BLaER1 treated with 17β-estradiol and CSF1 and Interleukin-3, amounts not matched to agents 10 nM and 100 nM (cell line): Measurements from ENCODE around the gene PHF19.

Experiments
- H3K27ac ChIP-seq, 11 experiments: shearing (Covaris generic); formaldehyde crosslinking; 2 replicates each; pipeline ENCODE4 v1.8.1; 2022
- H3K27me3 ChIP-seq, 11 experiments: shearing (Covaris generic); formaldehyde crosslinking; 2 replicates each; pipeline ENCODE4 v1.8.1; 2022
- H3K36me3 ChIP-seq, 11 experiments: shearing (Covaris generic); formaldehyde crosslinking; 2 replicates each; pipeline ENCODE4 v1.8.1; 2022
- H3K4me1 ChIP-seq, 10 experiments: shearing (Covaris generic); formaldehyde crosslinking; 2 replicates each; pipeline ENCODE4 v1.8.1; 2022
- H3K4me2 ChIP-seq, 11 experiments: shearing (Covaris generic); formaldehyde crosslinking; 2 replicates each; pipeline ENCODE4 v1.8.1; 2022
- H3K4me3 ChIP-seq, 10 experiments: shearing (Covaris generic); formaldehyde crosslinking; 2 replicates each; pipeline ENCODE4 v1.8.1; 2022
- H3K9ac ChIP-seq, 11 experiments: shearing (Covaris generic); formaldehyde crosslinking; 2 replicates each; pipeline ENCODE4 v1.8.1; 2022
- H3K9me3 ChIP-seq, 11 experiments: shearing (Covaris generic); formaldehyde crosslinking; replicated peaks in 1 of 11; 2 replicates each; pipeline ENCODE4 v1.8.1; 2022
- H4K20me1 ChIP-seq, 11 experiments: shearing (Covaris generic); formaldehyde crosslinking; 2 replicates each; pipeline ENCODE4 v1.8.1; 2022
- Cebpa-rat ChIP-seq, 11 experiments: shearing (Covaris generic); IDR thresholded peaks; 2 replicates each; pipeline ENCODE4 v1.8.1; 2022

The PHF19 gene

DNA sequence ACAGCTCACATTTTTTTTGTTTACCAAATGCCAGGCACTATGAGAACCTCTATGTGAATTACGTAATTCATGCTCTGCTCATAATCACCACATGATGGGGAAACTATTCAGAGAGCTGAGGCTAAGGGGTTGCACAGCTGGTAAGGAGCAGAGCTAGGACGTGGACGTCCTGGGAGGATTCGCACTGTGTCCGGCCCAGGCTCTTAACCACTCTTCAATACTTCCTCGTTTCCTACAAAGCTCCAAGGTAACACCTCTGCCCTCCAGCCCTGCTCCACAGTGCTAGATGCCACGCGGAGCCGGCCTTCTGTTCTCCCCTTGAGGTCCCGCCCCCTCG is 8.7 kb downstream of the PHF19 start:
- H3K4me3 ChIP-seq = peak overlapping the region; percentile 27 to 64 (median 52); a peak in 18 of 20 replicates
- TF ChIP-seq Cebpa-rat (IDR thresholded peaks at IDR 0.05) = peak in 6 of 11 experiments; percentile 17 to 75 (median 57); a peak in 7 of 22 replicates
- no peaks in the 10 kb centered on the region for H3K9me3 ChIP-seq
- no peaks in the 10 kb centered on the region for H3K27me3 ChIP-seq
- peaks cover 0 to 15% (median 0%) of the 10 kb centered on the region in 11 experiments; a peak in 2 of 22 replicates for H4K20me1 ChIP-seq
- peak overlapping the region; percentile 67 to 94 (median 82) for H3K4me2 ChIP-seq
- H3K27ac ChIP-seq = peak overlapping the region; percentile 53 to 77 (median 70); a peak in 20 of 22 replicates
- H3K36me3 ChIP-seq = peaks cover 44 to 82% (median 75%) of the 10 kb centered on the region in 11 experiments
- H3K4me1 ChIP-seq = peaks cover 20 to 29% (median 27%) of the 10 kb centered on the region in 10 experiments
- peak overlapping the region; percentile 32 to 77 (median 66); a peak in 20 of 22 replicates for H3K9ac ChIP-seq

GRCh38 chr9:120867676-120868338 is 9.2 kb downstream of the PHF19 start:
- Histone ChIP-seq H3K9ac (peak overlapping the region in 10 of 11 experiments; percentile 32 to 77 (median 66); a peak in 19 of 22 replicates), H3K27ac (peak overlapping the region; percentile 53 to 77 (median 70); a peak in 19 of 22 replicates), H3K9me3 (no peaks in the 10 kb centered on the region), H3K4me3 (peak overlapping the region; percentile 27 to 64 (median 52); a peak in 17 of 20 replicates), H3K4me2 (peak overlapping the region; percentile 67 to 94 (median 82)), H4K20me1 (peaks cover 0 to 16% (median 0%) of the 10 kb centered on the region in 11 experiments; a peak in 2 of 22 replicates), H3K27me3 (no peaks in the 10 kb centered on the region), H3K4me1 (peaks cover 20 to 29% (median 24%) of the 10 kb centered on the region in 10 experiments), H3K36me3 (peaks cover 42 to 82% (median 75%) of the 10 kb centered on the region in 11 experiments)
- TF ChIP-seq Cebpa-rat (IDR thresholded peaks at IDR 0.05) = no peak; a peak in 1 of 22 replicates

DNA sequence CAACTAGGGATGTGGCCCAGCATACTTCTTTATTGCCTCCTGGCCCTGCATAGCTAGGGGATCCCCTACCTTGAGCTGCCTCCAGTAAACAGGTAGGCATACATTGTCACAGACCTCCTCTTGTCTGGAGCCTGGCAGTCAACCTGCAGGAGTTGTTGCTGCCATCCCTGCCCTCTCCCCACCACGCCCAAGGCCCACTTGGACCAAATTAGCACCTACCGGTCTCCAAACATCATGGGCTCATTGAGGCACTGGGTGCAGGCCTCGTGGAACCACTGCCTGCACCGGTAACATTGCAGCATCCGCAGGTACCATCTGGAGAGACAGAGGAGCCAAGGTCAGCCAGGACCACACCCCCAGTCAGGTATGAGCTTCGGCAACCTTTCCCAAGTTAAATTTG is 10.3 kb downstream of the PHF19 start:
- peaks cover 0 to 25% (median 0%) of the 10 kb centered on the region in 11 experiments; a peak in 3 of 22 replicates for H4K20me1 ChIP-seq
- peaks cover 46 to 82% (median 75%) of the 10 kb centered on the region in 11 experiments for H3K36me3 ChIP-seq
- H3K4me3 ChIP-seq = no peak overlapping the region
- TF ChIP-seq Cebpa-rat (IDR thresholded peaks at IDR 0.05) = no peak
- no peak overlapping the region for H3K4me2 ChIP-seq
- H3K4me1 ChIP-seq = peaks cover 20 to 29% (median 24%) of the 10 kb centered on the region in 10 experiments
- no peak overlapping the region for H3K9ac ChIP-seq
- no peaks in the 10 kb centered on the region for H3K9me3 ChIP-seq
- 0 out of 22 replicates have a peak overlapping the region, but pooled peaks of 1 of the 11 experiments have one; percentile 11 for H3K27ac ChIP-seq
- H3K27me3 ChIP-seq = no peaks in the 10 kb centered on the region

DNA sequence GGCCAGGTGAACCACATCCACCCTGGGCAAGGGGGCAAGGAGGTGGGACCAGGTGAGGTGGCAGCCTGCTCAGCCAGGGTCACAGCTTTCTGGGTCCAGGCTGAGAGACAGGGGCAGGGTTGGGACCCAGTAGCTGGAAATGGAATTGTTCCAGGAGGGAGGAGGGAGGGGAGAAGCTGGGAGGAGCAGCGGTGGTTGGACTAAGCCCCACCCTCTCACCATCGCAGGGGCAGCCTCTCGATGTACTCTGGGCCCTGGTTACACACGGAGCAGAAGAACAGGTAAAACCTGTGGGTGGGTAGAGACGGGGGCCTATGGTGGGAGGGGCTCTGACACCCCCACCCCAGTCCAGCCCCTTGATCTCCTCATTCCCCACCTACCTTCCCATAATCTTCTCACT is 11.2 kb downstream of the PHF19 start:
- Histone ChIP-seq H3K27me3 (no peaks in the 10 kb centered on the region), H3K9me3 (no peaks in the 10 kb centered on the region), H3K36me3 (peaks cover 55 to 83% (median 77%) of the 10 kb centered on the region in 11 experiments), H3K9ac (no peak overlapping the region), H4K20me1 (peaks cover 0 to 28% (median 0%) of the 10 kb centered on the region in 11 experiments; a peak in 3 of 22 replicates), H3K4me2 (no peak overlapping the region), H3K4me3 (no peak overlapping the region), H3K27ac (peak overlapping the region in 1 of 11 experiments; percentile 48; a peak in 1 of 22 replicates), H3K4me1 (peaks cover 20 to 29% (median 24%) of the 10 kb centered on the region in 10 experiments)
- no peak for TF ChIP-seq Cebpa-rat (IDR thresholded peaks at IDR 0.05)

DNA sequence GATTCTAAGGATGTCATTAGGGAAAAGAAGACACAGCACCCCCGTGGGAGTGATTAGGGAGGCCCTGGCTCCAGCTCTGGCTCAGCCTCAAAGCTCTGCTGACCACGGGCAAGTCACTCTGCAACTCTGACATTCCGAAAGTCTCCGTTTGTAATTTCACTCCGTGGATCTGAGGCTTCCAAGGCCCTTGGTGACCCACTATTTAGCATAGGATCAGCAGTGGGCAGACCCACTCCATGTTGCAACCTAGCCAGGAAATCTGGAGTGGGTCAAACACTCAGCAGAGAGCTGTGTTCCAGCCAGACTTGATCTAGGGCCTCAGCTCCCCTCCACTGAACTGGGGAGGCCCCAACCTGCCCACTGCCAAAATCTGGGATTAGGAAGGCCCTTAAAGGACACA is 11.8 kb downstream of the PHF19 start:
- Histone ChIP-seq H3K27me3 (no peaks in the 10 kb centered on the region), H3K4me2 (no peak overlapping the region), H3K27ac (peak overlapping the region in 1 of 11 experiments; percentile 48; a peak in 1 of 22 replicates), H3K9ac (0 out of 22 replicates have a peak overlapping the region, but pooled peaks of 1 of the 11 experiments have one; percentile 2), H3K9me3 (no peaks in the 10 kb centered on the region), H4K20me1 (peaks cover 0 to 28% (median 0%) of the 10 kb centered on the region in 11 experiments; a peak in 3 of 22 replicates), H3K4me1 (peaks cover 16 to 24% (median 20%) of the 10 kb centered on the region in 10 experiments), H3K4me3 (no peak overlapping the region), H3K36me3 (peaks cover 61 to 83% (median 77%) of the 10 kb centered on the region in 11 experiments)
- TF ChIP-seq Cebpa-rat (IDR thresholded peaks at IDR 0.05) = no peak

- no peaks in the 10 kb centered on the region for H3K27me3 ChIP-seq
- H3K36me3 ChIP-seq = peaks cover 65 to 83% (median 77%) of the 10 kb centered on the region in 11 experiments
- peaks cover 0 to 24% (median 0%) of the 10 kb centered on the region in 11 experiments; a peak in 3 of 22 replicates for H4K20me1 ChIP-seq
- no peak overlapping the region for H3K4me3 ChIP-seq
- TF ChIP-seq Cebpa-rat (IDR thresholded peaks at IDR 0.05) = no peak
- no peaks in the 10 kb centered on the region for H3K9me3 ChIP-seq
- no peak overlapping the region for H3K9ac ChIP-seq
- no peak overlapping the region for H3K4me2 ChIP-seq
- no peak overlapping the region for H3K27ac ChIP-seq
- peaks cover 12 to 20% (median 15%) of the 10 kb centered on the region in 10 experiments for H3K4me1 ChIP-seq
Measured at GRCh38 chr9:120864719-120865118, 12.3 kb downstream of the PHF19 start.

GRCh38 chr9:120863833-120864232 is 13.2 kb downstream of the PHF19 start:
- Histone ChIP-seq H3K4me1 (peaks cover 6 to 12% (median 7%) of the 10 kb centered on the region in 10 experiments; a peak in 19 of 20 replicates), H3K27me3 (no peaks in the 10 kb centered on the region), H3K27ac (no peak overlapping the region), H3K4me3 (no peak overlapping the region), H3K9ac (no peak overlapping the region), H3K9me3 (no peaks in the 10 kb centered on the region), H3K4me2 (no peak overlapping the region), H4K20me1 (peaks cover 0 to 21% (median 0%) of the 10 kb centered on the region in 11 experiments; a peak in 3 of 22 replicates), H3K36me3 (peaks cover 73 to 89% (median 83%) of the 10 kb centered on the region in 11 experiments)
- no peak for TF ChIP-seq Cebpa-rat (IDR thresholded peaks at IDR 0.05)

GRCh38 chr9:120862452-120862851 is 14.5 kb downstream of the PHF19 start:
- no peaks in the 10 kb centered on the region for H3K27me3 ChIP-seq
- TF ChIP-seq Cebpa-rat (IDR thresholded peaks at IDR 0.05) = no peak
- H3K27ac ChIP-seq = no peak overlapping the region
- no peaks in the 10 kb centered on the region for H3K9me3 ChIP-seq
- peaks cover 0 to 1% (median 0%) of the 10 kb centered on the region in 10 experiments; a peak in 1 of 20 replicates for H3K4me1 ChIP-seq
- no peak overlapping the region for H3K4me3 ChIP-seq
- H3K9ac ChIP-seq = no peak overlapping the region
- no peak overlapping the region for H3K4me2 ChIP-seq
- H3K36me3 ChIP-seq = peaks cover 86 to 100% (median 97%) of the 10 kb centered on the region in 11 experiments
- peaks cover 0 to 21% (median 0%) of the 10 kb centered on the region in 11 experiments; a peak in 3 of 22 replicates for H4K20me1 ChIP-seq

DNA sequence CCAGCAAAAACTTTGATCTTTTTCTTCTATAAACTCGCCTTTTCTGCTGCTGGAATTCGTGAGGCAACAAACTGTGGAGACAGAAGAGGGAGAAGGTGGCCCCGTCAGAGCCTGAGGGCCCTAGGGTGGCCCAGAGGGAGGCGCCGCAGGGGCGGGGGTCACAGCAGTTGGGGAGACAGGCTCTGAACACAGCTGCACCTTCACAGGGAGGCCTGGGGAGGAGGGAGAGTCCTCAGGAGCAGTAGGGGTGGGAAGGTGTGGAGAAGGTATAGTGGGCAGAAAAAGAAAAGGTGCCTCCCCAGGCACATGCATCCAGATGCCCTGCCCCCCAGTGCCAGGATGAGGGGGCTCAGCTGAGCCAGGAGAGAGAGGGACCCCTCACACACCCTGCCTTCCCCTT is 15.1 kb downstream of the PHF19 start:
- Histone ChIP-seq H3K9ac (no peak overlapping the region), H3K9me3 (no peaks in the 10 kb centered on the region), H3K27ac (0 out of 22 replicates have a peak overlapping the region, but pooled peaks of 1 of the 11 experiments have one; percentile 1), H3K4me1 (no peaks in the 10 kb centered on the region; a peak in 1 of 20 replicates), H3K36me3 (peaks cover 90 to 99% (median 97%) of the 10 kb centered on the region in 11 experiments), H3K27me3 (no peaks in the 10 kb centered on the region), H3K4me3 (no peak overlapping the region), H4K20me1 (peaks cover 0 to 21% (median 0%) of the 10 kb centered on the region in 11 experiments; a peak in 3 of 22 replicates), H3K4me2 (no peak overlapping the region)
- no peak for TF ChIP-seq Cebpa-rat (IDR thresholded peaks at IDR 0.05)
